HG03378 (cell line): Measurements from ENCODE around the gene TRABD2B.

Source experiments
- ATAC-seq: cut with Tn5 transposase; IDR thresholded peaks from one replicate; pipeline ENCODE4 v1.9.1; 2021; ENCODE audit warnings: mild to moderate bottlenecking, moderate library complexity; ENCODE audit not compliant: unreplicated experiment

TRABD2B gene

GRCh38 chr1:47886141-47886540 is 111.0 kb downstream of the TRABD2B start:
- ATAC-seq, result no peak

GRCh38 chr1:47885062-47885830 is 111.9 kb downstream of the TRABD2B start:
- no peak for ATAC-seq

GRCh38 chr1:47883963-47884362 is 113.2 kb downstream of the TRABD2B start:
- no peak for ATAC-seq

- ATAC-seq, result no peak
These were observed 115.4 kb downstream of the TRABD2B start for GRCh38 chr1:47881505-47882442.

- ATAC-seq, result no peak
These were observed 120.6 kb downstream of the TRABD2B start for GRCh38 chr1:47876587-47876963.

- no peak for ATAC-seq
These were observed 121.2 kb downstream of the TRABD2B start for GRCh38 chr1:47875831-47876586.

- no peak for ATAC-seq
These were observed 122.1 kb downstream of the TRABD2B start for GRCh38 chr1:47875036-47875435.

GRCh38 chr1:47873337-47873736 is 123.8 kb downstream of the TRABD2B start:
- ATAC-seq, result no peak

- no peak for ATAC-seq
These were observed 124.3 kb downstream of the TRABD2B start for GRCh38 chr1:47872886-47873285.

GRCh38 chr1:47871799-47872353 is 125.3 kb downstream of the TRABD2B start:
- ATAC-seq, result no peak

- no peak for ATAC-seq
These were observed 126.1 kb downstream of the TRABD2B start for GRCh38 chr1:47870946-47871676.

GRCh38 chr1:47870480-47870879 is 126.7 kb downstream of the TRABD2B start:
- ATAC-seq, result no peak

GRCh38 chr1:47868348-47868676 is 128.9 kb downstream of the TRABD2B start:
- ATAC-seq, result no peak

GRCh38 chr1:47867438-47868347 is 129.5 kb downstream of the TRABD2B start:
- ATAC-seq, result no peak

- no peak for ATAC-seq
These were observed 130.4 kb downstream of the TRABD2B start for GRCh38 chr1:47866601-47867437.

- no peak for ATAC-seq
These were observed 131.2 kb downstream of the TRABD2B start for GRCh38 chr1:47865881-47866535.

GRCh38 chr1:47859092-47859743 is 138.0 kb downstream of the TRABD2B start:
- ATAC-seq, result no peak
